H1 (cell line): ENCODE data around the gene MBP. TPM values are rescaled to one million over a fixed set of nuclear protein-coding genes. Genes with fewer than 3 reads are reported as not detected.

Source experiments
- CTCF ChIA-PET: fragments of 300-600 bp; sonication (Branson Sonifier 250); formaldehyde crosslinking; loops from one replicate; lab custom pipeline; 2021; ENCODE audit not compliant: partially characterized antibody; lab: Charles Lee
- POLR2A ChIA-PET: fragments of 300-600 bp; sonication (Branson Sonifier 250); formaldehyde crosslinking; loops from one replicate; lab custom pipeline; 2021; ENCODE audit warnings: inconsistent platforms; ENCODE audit not compliant: partially characterized antibody; lab: Charles Lee
- DNase-seq, 2 experiments: peaks; one replicate each; pipeline versions ENCODE4 v3.0.0 to v3.0.0-alpha.2; 2010 to 2022; ENCODE audit warnings: low spot score in 2 of 2, low read depth in 1 of 2, mixed read lengths in 1 of 2
- FAIRE-seq: peaks from 2 replicates; lab custom pipeline; 2011; peaks lifted over from hg19 to GRCh38; lab: Jason Lieb, UNC
- H2AFZ ChIP-seq: 2 replicates; pipeline ENCODE4 v1.8.1; 2012; ENCODE audit warnings: low read length, inconsistent platforms
- H2AK5ac ChIP-seq: 2 replicates; pipeline ENCODE4 v1.6.1; 2013; ENCODE audit warnings: low read depth, low read length
- H2BK120ac ChIP-seq: replicated peaks from 2 replicates; pipeline ENCODE3; 2013; ENCODE audit warnings: low read depth, low read length, inconsistent platforms
- H2BK12ac ChIP-seq: 2 replicates; pipeline ENCODE4 v1.6.1; 2013; ENCODE audit warnings: low read depth, low read length
- H2BK15ac ChIP-seq: 2 replicates; pipeline ENCODE4 v1.6.1; 2013; ENCODE audit warnings: low read length
- H2BK20ac ChIP-seq: 2 replicates; pipeline ENCODE4 v1.6.1; 2013; ENCODE audit warnings: low read length
- H2BK5ac ChIP-seq: 2 replicates; pipeline ENCODE4 v1.6.1; 2013; ENCODE audit warnings: low read depth, low read length
- H3K14ac ChIP-seq: 2 replicates; pipeline ENCODE4 v1.6.1; 2013; ENCODE audit warnings: inconsistent platforms; ENCODE audit not compliant: insufficient read length
- H3K18ac ChIP-seq: 2 replicates; pipeline ENCODE4 v1.6.1; 2013; ENCODE audit warnings: low read length; ENCODE audit errors: extremely low read depth
- H3K23ac ChIP-seq: 2 replicates; pipeline ENCODE4 v1.6.1; 2013; ENCODE audit warnings: inconsistent platforms; ENCODE audit not compliant: insufficient read length
- H3K23me2 ChIP-seq: 2 replicates; pipeline ENCODE4 v1.6.1; 2013; ENCODE audit warnings: low read depth, low read length
- H3K27ac ChIP-seq: 2 replicates; pipeline ENCODE4 v1.6.1; 2011; ENCODE audit warnings: low read depth, low read length, inconsistent platforms
- H3K27me3 ChIP-seq, 4 experiments: replicated peaks in 1 of 4; 1 replicate in 1 of 4; 2 replicates in 3 of 4; pipeline versions ENCODE4 v1.6.1 to v1.8.1; 2011 to 2013; ENCODE audit warnings: low read length in 3 of 4, mild to moderate bottlenecking in 3 of 4, inconsistent platforms in 2 of 4, mixed read lengths in 2 of 4, moderate library complexity in 1 of 4; ENCODE audit not compliant: control insufficient read depth in 3 of 4, insufficient read depth in 3 of 4; ENCODE audit errors: extremely low read depth in 1 of 4
- H3K36me3 ChIP-seq, 4 experiments: 2 replicates each; pipeline versions ENCODE4 v1.6.1 to v1.8.1; 2011 to 2013; ENCODE audit warnings: mild to moderate bottlenecking in 4 of 4, low read length in 3 of 4, moderate library complexity in 2 of 4, control low read depth in 1 of 4, inconsistent platforms in 1 of 4; ENCODE audit not compliant: insufficient read depth in 4 of 4, control insufficient read depth in 2 of 4
- H3K4ac ChIP-seq: replicated peaks from 2 replicates; pipeline ENCODE3; 2013; ENCODE audit warnings: low read length, low read depth, mixed read lengths, inconsistent platforms; ENCODE audit not compliant: insufficient read length
- H3K4me1 ChIP-seq, 4 experiments: replicated peaks in 1 of 4; 1 replicate in 1 of 4; 2 replicates in 3 of 4; pipeline versions ENCODE4 v1.6.1 to v1.8.1; 2011 to 2013; ENCODE audit warnings: low read length in 3 of 4, inconsistent platforms in 2 of 4, mixed read lengths in 1 of 4; ENCODE audit not compliant: insufficient read depth in 4 of 4, control insufficient read depth in 3 of 4
- H3K4me2 ChIP-seq, 2 experiments: 2 replicates each; pipeline versions ENCODE4 v1.6.1 to v1.8.1; 2011 to 2013; ENCODE audit warnings: low read depth in 2 of 2, low read length in 2 of 2, control low read depth in 1 of 2, inconsistent platforms in 1 of 2, mild to moderate bottlenecking in 1 of 2; ENCODE audit not compliant: insufficient read depth in 1 of 2
- H3K4me3 ChIP-seq, 4 experiments: fragments of 200-600, 300-600 bp in 1 of 4; sonication (generic), shearing (Covaris generic), sonication (Bioruptor Twin) in 1 of 4; 2 replicates each; pipeline versions ENCODE4 v1.5.1 to v1.8.1; 2011 to 2016; ENCODE audit warnings: low read length in 4 of 4, low read depth in 3 of 4, control low read depth in 2 of 4, inconsistent platforms in 2 of 4, mild to moderate bottlenecking in 2 of 4, mixed read lengths in 1 of 4, moderate library complexity in 1 of 4; ENCODE audit not compliant: insufficient read depth in 2 of 4; ENCODE audit errors: extremely low read depth in 1 of 4
- H3K56ac ChIP-seq: replicated peaks from 2 replicates; pipeline ENCODE3; 2013; ENCODE audit warnings: low read depth, mild to moderate bottlenecking, mixed read lengths, low read length, inconsistent platforms; ENCODE audit not compliant: insufficient read length
- H3K79me1 ChIP-seq: 2 replicates; pipeline ENCODE4 v1.6.1; 2013; ENCODE audit warnings: low read depth, low read length, control low read depth
- H3K79me2 ChIP-seq, 2 experiments: 2 replicates each; pipeline versions ENCODE4 v1.6.1 to v1.8.1; 2012 to 2013; ENCODE audit warnings: low read length in 2 of 2, mild to moderate bottlenecking in 2 of 2, inconsistent platforms in 1 of 2; ENCODE audit not compliant: insufficient read depth in 2 of 2, control insufficient read depth in 1 of 2
- H3K9ac ChIP-seq, 4 experiments: replicated peaks in 1 of 4; 1 replicate in 1 of 4; 2 replicates in 3 of 4; pipeline versions ENCODE4 v1.6.1 to v1.8.1; 2011 to 2013; ENCODE audit warnings: low read depth in 3 of 4, low read length in 3 of 4, control low read depth in 2 of 4, mild to moderate bottlenecking in 2 of 4, moderate library complexity in 2 of 4, inconsistent platforms in 1 of 4; ENCODE audit errors: extremely low read depth in 1 of 4
- H3K9me3 ChIP-seq, 2 experiments: 2 replicates each; pipeline versions ENCODE4 v1.6.1 to v1.8.1; 2012 to 2013; ENCODE audit warnings: mild to moderate bottlenecking in 2 of 2, moderate library complexity in 2 of 2, control low read depth in 1 of 2, inconsistent platforms in 1 of 2, low read depth in 1 of 2, low read length in 1 of 2, mixed read lengths in 1 of 2; ENCODE audit not compliant: insufficient read depth in 2 of 2
- H4K20me1 ChIP-seq, 2 experiments: replicated peaks in 1 of 2; 2 replicates each; pipeline versions ENCODE3 to v1.8.1; 2011 to 2013; ENCODE audit warnings: inconsistent platforms in 2 of 2, low read length in 2 of 2, mild to moderate bottlenecking in 1 of 2; ENCODE audit not compliant: insufficient read depth in 2 of 2, control insufficient read depth in 1 of 2
- H4K5ac ChIP-seq: 2 replicates; pipeline ENCODE4 v1.6.1; 2013; ENCODE audit warnings: low read length, low read depth, mixed read lengths, inconsistent platforms; ENCODE audit not compliant: insufficient read length
- H4K8ac ChIP-seq: 2 replicates; pipeline ENCODE4 v1.8.0; 2013; ENCODE audit warnings: mild to moderate bottlenecking, moderate library complexity, low read length, inconsistent platforms; ENCODE audit not compliant: insufficient read depth; ENCODE audit errors: extremely low read depth
- H4K91ac ChIP-seq: replicated peaks from 2 replicates; pipeline ENCODE3; 2013; ENCODE audit warnings: low read length, mixed read lengths, inconsistent platforms; ENCODE audit not compliant: insufficient read length
- ATF3 ChIP-seq: IDR thresholded peaks from 2 replicates; pipeline ENCODE4 v1.6.1; 2011; ENCODE audit warnings: low read depth, mild to moderate bottlenecking, low read length; ENCODE audit not compliant: insufficient read depth
- BACH1 ChIP-seq: IDR thresholded peaks from 2 replicates; pipeline ENCODE4 v1.6.1; 2012; ENCODE audit warnings: low read length, improper control_type of control experiment
- GTF2F1 ChIP-seq: IDR thresholded peaks from 2 replicates; pipeline ENCODE4 v1.6.1; 2012; ENCODE audit warnings: low read depth, low read length, improper control_type of control experiment, borderline replicate concordance
- HDAC6 ChIP-seq: IDR thresholded peaks from one replicate; pipeline ENCODE4 v1.7.1; 2012; ENCODE audit warnings: low read depth, mild to moderate bottlenecking, inconsistent platforms, low read length, moderate library complexity
- POLR2A ChIP-seq, 2 experiments: IDR thresholded peaks; 1 replicate in 1 of 2; 2 replicates in 1 of 2; pipeline ENCODE4 v1.6.1; 2011; ENCODE audit warnings: low read depth in 2 of 2, low read length in 2 of 2, mild to moderate bottlenecking in 2 of 2; ENCODE audit errors: control extremely low read depth in 1 of 2
- RAD21 ChIP-seq, 2 experiments: IDR thresholded peaks in 1 of 2; conservative IDR thresholded peaks in 1 of 2; 2 replicates each; pipeline ENCODE4 v1.6.1; 2011; ENCODE audit warnings: low read depth in 2 of 2, low read length in 2 of 2, improper control_type of control experiment in 1 of 2, inconsistent platforms in 1 of 2, mild to moderate bottlenecking in 1 of 2, moderate library complexity in 1 of 2
- RBBP5 ChIP-seq: IDR thresholded peaks from 2 replicates; pipeline ENCODE4 v1.7.1; 2012; ENCODE audit warnings: low read depth, mild to moderate bottlenecking, inconsistent platforms, low read length, moderate library complexity, borderline replicate concordance
- SP4 ChIP-seq: IDR thresholded peaks from 2 replicates; pipeline ENCODE4 v1.6.1; 2012; ENCODE audit warnings: low read length, inconsistent platforms
- TAF7 ChIP-seq: optimal IDR thresholded peaks from 2 replicates; pipeline ENCODE3; 2011; ENCODE audit warnings: low read depth, mild to moderate bottlenecking, inconsistent platforms, low read length, moderate library complexity, borderline replicate concordance
- YY1 ChIP-seq: IDR thresholded peaks from 2 replicates; pipeline ENCODE4 v1.6.1; 2011; ENCODE audit warnings: low read depth, mild to moderate bottlenecking, low read length
- WGBS, 2 experiments: shearing (Covaris generic) in 1 of 2; methylation state at CpG; one replicate each; pipeline versions ENCODE4 v1.1.6 to v1.1.7; 2013 to 2015; ENCODE audit warnings: low lambda C conversion rate in 2 of 2, mixed read lengths in 2 of 2, inconsistent platforms in 1 of 2, low coverage in 1 of 2, missing lambda C conversion rate in 1 of 2; ENCODE audit not compliant: insufficient replicate concordance in 2 of 2, insufficient coverage in 1 of 2, insufficient read length in 1 of 2; ENCODE audit errors: extremely low coverage in 1 of 2, missing lambda C conversion rate in 1 of 2; 5-methylcytosine and 5-hydroxymethylcytosine counted together
- polyA plus RNA-seq, 7 experiments: library from polyadenylated mRNA; depleted of rRNA in 3 of 7; stranded (reverse) in 5 of 7; unstranded in 2 of 7; fragments of >200 nt in 5 of 7; fragments of 200-250 nt in 2 of 7; gene quantifications; 1 replicate in 5 of 7; 2 replicates in 1 of 7; 4 replicates in 1 of 7; pipeline versions ENCODE4 v1.2.1 to v1.2.3, GENCODE V29; 2011 to 2013; ENCODE audit warnings: missing spikeins in 2 of 7, mixed read lengths in 2 of 7
- total RNA-seq: library from RNA; stranded (reverse); fragmentation: NEBNext Ultra II Directional; extraction: Animal tissue kit (Norgen Biotek cat#: 25700); gene quantifications from 2 replicates; pipeline ENCODE4 v1.2.1, GENCODE V29; 2021

MBP gene
- total and polyA plus RNA-seq, 2 of the 8 experiments (the other 6 are each of a cell fraction or from before 2014, with no cell fraction given), result 7.7 to 19.2 TPM

DNA sequence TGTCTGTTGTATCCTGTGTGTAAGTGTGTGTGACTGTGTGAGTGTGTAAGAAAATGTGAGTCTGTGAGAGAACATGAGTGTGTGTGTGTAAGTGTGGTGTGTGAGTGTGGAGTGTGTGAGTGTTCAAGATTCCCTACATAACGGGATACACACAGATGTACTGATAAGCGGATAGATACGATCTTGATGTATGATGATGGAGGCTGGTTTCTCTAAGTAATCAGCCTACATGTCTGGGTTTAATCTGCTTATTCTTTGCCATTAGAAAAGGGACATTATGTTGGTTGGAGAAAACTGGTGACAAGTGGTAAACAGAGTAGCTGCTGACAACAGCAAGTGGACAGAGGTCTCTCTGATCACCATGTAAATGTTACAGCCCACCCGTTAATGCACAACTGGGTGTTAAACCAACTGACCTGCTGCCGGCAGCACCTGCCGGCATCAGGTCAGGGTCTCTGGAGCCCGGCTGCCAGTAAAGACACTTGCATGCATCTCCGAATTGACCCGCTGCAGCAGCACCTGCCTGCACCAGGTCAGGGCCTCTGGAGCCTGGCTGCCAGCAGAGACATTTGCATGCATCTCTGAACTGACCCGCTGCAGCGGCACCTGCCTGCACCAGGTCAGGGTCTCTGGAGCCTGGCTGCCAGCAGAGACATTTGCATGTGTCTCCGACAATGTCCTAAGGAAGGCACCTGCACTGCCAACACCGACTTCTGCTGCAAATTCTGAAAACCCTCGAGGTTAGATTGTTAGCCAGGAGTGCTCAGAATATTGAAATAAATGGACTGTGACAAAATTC is 87.5 kb downstream of the MBP start:
- Histone ChIP-seq H3K18ac (no peak overlapping the region), H2BK5ac (no peak overlapping the region), H4K5ac (no peak overlapping the region), H3K9me3 (no peaks in the 10 kb centered on the region), H3K23ac (no peak overlapping the region), H3K27me3 (no peaks in the 10 kb centered on the region), H2AK5ac (no peak overlapping the region), H3K79me1 (no peaks in the 10 kb centered on the region), H3K4ac (no peak overlapping the region), H2AFZ (no peak overlapping the region), H3K4me1 (no peaks in the 10 kb centered on the region; a peak in 1 of 7 replicates), H2BK20ac (no peak overlapping the region), H4K91ac (no peak overlapping the region), H3K79me2 (no peaks in the 10 kb centered on the region), H4K8ac (no peak overlapping the region), H3K27ac (no peak overlapping the region), H3K4me3 (no peak overlapping the region), H3K36me3 (no peaks in the 10 kb centered on the region), H4K20me1 (peaks cover 2 to 3% of the 10 kb centered on the region in 2 experiments), H2BK15ac (no peak overlapping the region), H3K4me2 (no peak overlapping the region), H2BK120ac (no peak overlapping the region), H3K14ac (no peak overlapping the region), H2BK12ac (no peak overlapping the region), H3K9ac (no peak overlapping the region), H3K56ac (no peak overlapping the region), H3K23me2 (0 out of 2 replicates have a peak, but pooled peaks cover 1% of the 10 kb centered on the region)
- POLR2A ChIA-PET, result interaction anchor here (0.6 kb wide), 1 partner anchor 143 kb away, joined by 3 read pairs; no protein-coding TSS in a partner anchor
- WGBS, 2 experiments, result 79% methylated on average over 14 of the region's 14 CpGs; no CpG with 5 or more reads in 1 of the 2 experiments
- DNase-seq (no peak), FAIRE-seq (no peak)
- CTCF ChIA-PET, result interaction anchor here (1.4 to 1.8 kb wide), 2 partner anchors 9 to 13 kb away, joined by 3 to 5 read pairs; no protein-coding TSS in a partner anchor
- TF ChIP-seq POLR2A (IDR thresholded peaks at IDR 0.05; ENCODE audit: control extremely low read depth in 1 of 2, low read depth in 2 of 2, low read length in 2 of 2) (no peak), ATF3 (no peak), RAD21 (IDR thresholded peaks at IDR 0.05 in 1 of 2, conservative IDR thresholded peaks at IDR 0.05 in 1 of 2; ENCODE audit: low read depth in 2 of 2, low read length in 2 of 2) (no peak), HDAC6 (no peak), BACH1 (no peak), RBBP5 (no peak), SP4 (no peak), GTF2F1 (no peak), TAF7 (no peak), YY1 (no peak)
